NB4 (cell line): ENCODE data around the gene CLDN22.
A peak's percentile ranks its signal among the peaks of the same experiment; 100 is the strongest.

Experiments used
- DNase-seq: peaks from one replicate; pipeline ENCODE4 v3.0.0; 2010; ENCODE audit warnings: low read depth
- H3K4me3 ChIP-seq: one replicate; pipeline ENCODE4 v1.5.1; 2011; ENCODE audit warnings: mild to moderate bottlenecking, low read depth, low read length, moderate library complexity
- CTCF ChIP-seq: IDR thresholded peaks from one replicate; pipeline ENCODE4 v1.5.1; 2012; ENCODE audit warnings: low read depth, low read length
- MAX ChIP-seq: IDR thresholded peaks from 2 replicates; pipeline ENCODE4 v1.6.1; 2011; ENCODE audit warnings: low read depth, low read length
- MYC ChIP-seq: IDR thresholded peaks from 2 replicates; pipeline ENCODE4 v1.6.1; 2011; ENCODE audit warnings: low read depth, low read length
- POLR2A ChIP-seq: IDR thresholded peaks from 2 replicates; pipeline ENCODE4 v1.6.1; 2011; ENCODE audit warnings: mild to moderate bottlenecking; ENCODE audit not compliant: insufficient read length; ENCODE audit errors: extremely low read depth

Gene CLDN22

GRCh38 chr4:183344523-183345255 lies 24.6 kb upstream of the CLDN22 start:
- DNase-seq, result no peak
- no peak overlapping the region for H3K4me3 ChIP-seq
- TF ChIP-seq POLR2A, result no peak
- no peak for TF ChIP-seq MYC
- no peak for TF ChIP-seq MAX
- no peak for TF ChIP-seq CTCF

GRCh38 chr4:183343730-183344129 lies 23.7 kb upstream of the CLDN22 start:
- no peak for TF ChIP-seq MYC
- TF ChIP-seq POLR2A, result no peak
- no peak for TF ChIP-seq CTCF
- no peak for TF ChIP-seq MAX
- H3K4me3 ChIP-seq, result no peak overlapping the region
- no peak for DNase-seq

DNA sequence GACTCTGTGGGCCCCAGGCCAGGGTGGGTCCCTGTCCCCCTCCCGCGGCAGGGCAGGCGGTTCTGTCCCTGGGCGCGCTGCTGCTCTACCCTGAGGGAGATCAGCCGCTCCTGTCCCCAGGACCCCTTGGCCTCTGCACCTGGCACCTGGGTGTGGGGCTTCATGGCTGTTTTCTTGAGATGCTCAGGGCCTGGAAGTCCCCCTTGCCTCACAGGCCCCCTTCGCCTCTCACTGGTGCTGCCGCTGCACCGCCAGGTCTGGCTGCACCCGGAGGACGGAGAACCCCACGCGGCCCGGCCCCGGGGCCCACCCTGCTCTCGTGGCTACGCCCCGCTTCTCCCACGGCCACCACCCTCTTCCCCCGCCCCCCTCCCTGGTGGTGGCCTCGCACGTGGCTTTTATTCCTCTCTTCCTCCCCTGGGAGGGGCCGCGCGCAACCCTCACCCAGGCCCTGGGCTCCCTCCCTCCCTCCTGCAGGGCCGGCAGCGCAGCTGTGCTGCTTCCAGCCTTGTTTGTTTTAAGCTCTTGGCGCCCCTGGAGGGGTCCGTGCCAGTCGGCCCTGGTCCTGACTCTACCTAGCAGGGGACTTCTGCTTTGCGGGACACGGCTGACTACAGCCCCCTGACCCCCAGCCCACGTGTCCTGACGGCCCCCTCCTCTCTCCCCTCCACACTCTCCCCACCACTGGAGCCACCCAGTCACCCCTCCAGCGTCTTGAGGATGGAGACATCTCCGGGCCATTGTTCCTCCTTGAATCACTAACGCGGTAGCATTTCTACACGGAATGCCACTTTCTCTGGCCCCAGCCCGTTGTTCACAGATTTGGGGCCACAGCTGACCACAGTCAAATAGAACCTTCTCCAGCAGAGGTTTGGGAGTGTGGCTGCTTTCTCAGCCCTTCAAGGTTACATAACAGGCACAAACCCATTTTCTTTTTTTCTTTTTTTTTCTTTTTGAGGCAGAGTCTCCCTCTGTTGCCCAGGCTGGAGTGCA lies 22.8 kb upstream of the CLDN22 start:
- DNase-seq, result peak; percentile 34

GRCh38 chr4:183337833-183338232 lies 17.8 kb upstream of the CLDN22 start:
- peak; percentile 72 for DNase-seq
- no peak overlapping the region for H3K4me3 ChIP-seq
- TF ChIP-seq POLR2A, result no peak
- no peak for TF ChIP-seq CTCF
- TF ChIP-seq MYC, result peak; percentile 65; the same call in 1 of the 2 replicates
- TF ChIP-seq MAX, result peak; percentile 75

More for the DNA sequence above, 22.8 kb upstream of the CLDN22 start:
- no peak overlapping the region for H3K4me3 ChIP-seq
- no peak for TF ChIP-seq MAX
- TF ChIP-seq POLR2A, result no peak
- TF ChIP-seq MYC, result no peak
- no peak for TF ChIP-seq CTCF

DNA sequence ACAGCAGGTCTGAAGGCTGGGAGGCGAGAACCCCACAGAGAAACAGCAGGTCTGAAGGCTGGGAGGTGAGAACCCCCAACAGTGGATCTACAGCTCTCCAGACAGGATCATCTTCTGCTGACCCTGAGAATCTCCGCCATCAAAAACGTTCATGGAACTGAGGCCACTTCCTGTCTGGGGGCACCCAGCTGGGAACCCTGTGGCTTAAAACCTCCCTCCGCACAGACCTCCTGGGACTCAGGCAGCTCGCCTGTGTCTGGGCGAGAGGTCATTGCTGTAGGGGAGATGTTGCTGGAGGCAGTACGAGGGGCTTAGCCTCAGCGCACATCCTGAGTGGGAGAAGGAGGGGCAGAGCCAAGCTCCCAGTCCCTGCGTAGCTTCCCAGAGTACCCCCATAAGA lies 17.3 kb upstream of the CLDN22 start:
- no peak overlapping the region for H3K4me3 ChIP-seq
- peak; percentile 75 for DNase-seq
- TF ChIP-seq POLR2A (no peak), MAX (no peak), CTCF (no peak), MYC (no peak)
